TTC549 (cell line): ENCODE measurements around the gene CHMP3.
"Not testable (repeated sequence)": the region's sequence is repeated elsewhere in the genome, so short reads cannot be mapped to it uniquely, and the experiment has no call there.

Source experiments
- FAIRE-seq: peaks from 2 replicates; lab custom pipeline; 2012; peaks lifted over from hg19 to GRCh38; lab: Jason Lieb, UNC

CHMP3 gene

DNA sequence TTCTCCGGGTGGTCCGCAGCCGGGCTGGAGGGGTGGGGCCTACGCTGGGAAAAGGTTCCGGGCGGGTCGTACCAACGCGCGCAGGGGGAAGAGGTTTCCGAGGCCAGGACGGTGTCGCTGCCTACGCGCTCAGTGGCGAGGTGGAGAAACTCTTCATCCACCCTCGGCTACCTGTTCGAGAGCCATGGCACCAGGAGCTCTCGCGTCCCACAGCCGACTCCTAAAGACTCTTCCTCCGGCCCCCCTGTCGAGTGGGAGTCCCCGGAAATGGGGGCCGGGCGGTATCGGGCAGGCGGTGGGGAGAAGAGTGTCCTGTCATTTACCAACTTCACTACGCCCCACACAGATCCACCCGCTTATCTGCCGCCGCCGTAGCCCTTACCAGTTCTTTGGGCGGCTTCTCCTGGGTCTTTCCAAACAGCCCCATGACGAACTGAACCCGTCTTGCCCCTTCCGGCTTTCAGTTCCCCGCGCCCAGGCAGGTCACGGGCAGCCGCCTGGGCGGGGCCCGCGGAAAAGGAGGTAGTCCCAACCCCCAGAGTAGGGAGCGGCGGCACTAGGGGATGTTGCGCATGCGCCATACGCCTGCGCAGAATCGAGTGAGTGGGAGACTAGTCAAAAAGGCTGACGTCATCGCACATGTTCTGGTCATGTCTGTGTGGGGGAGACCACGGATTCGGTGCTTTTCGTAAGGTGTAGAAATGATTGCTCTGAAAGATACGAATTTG is at the start of gene CHMP3:
TSS of gene CHMP3 (minus strand) at position 522 of the 728 bp plus-strand sequence. CDS start at position 427, 95 bp downstream.
- peak; percentile 75 for FAIRE-seq

- no peak for FAIRE-seq
These were observed 47.6 kb upstream of the CHMP3 start for GRCh38 chr2:86610871-86611270.

- no peak for FAIRE-seq
These were observed 45.7 kb upstream of the CHMP3 start for GRCh38 chr2:86608832-86609410.

DNA sequence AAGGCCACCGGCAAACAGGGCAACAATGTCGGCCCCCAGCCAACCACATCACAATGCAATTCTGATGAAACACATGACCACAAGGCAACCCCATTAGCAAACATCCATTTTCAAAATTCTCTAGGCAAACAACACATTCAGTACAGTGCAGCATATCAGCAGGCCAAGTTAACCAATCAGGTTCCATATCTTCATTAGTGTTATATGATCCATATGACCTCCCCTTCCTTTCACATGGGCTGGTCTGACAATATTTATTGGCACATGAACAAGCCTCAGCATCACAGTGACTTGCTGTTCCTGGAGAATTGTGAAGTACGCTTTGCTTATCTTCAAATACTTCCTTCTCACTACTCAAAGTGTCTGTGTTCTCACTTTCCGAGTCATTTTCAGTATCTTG is 40.7 kb upstream of the CHMP3 start:
- FAIRE-seq: no peak

DNA sequence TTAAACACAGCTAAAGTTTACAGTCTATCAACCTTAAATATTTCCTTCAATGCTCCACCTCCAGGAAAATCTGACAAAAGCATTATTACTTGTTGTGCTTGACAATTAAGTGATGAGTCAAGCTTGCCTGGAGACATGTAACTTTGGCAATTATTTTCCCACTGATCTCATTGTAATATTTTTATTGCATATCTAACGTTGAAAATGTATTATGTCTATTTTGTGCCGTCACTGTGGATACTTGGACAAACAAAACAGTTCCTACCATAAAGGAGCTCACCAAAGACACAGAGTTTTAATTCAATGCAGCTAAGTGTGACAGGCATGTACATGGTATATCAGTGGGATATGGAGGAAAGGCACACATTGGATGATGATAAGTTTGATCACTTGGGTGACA is 35.7 kb upstream of the CHMP3 start:
- FAIRE-seq: no peak

GRCh38 chr2:86596118-86596517 is 32.9 kb upstream of the CHMP3 start:
- FAIRE-seq: no peak

- no peak for FAIRE-seq
These were observed 30.0 kb upstream of the CHMP3 start for GRCh38 chr2:86593266-86593665.

DNA sequence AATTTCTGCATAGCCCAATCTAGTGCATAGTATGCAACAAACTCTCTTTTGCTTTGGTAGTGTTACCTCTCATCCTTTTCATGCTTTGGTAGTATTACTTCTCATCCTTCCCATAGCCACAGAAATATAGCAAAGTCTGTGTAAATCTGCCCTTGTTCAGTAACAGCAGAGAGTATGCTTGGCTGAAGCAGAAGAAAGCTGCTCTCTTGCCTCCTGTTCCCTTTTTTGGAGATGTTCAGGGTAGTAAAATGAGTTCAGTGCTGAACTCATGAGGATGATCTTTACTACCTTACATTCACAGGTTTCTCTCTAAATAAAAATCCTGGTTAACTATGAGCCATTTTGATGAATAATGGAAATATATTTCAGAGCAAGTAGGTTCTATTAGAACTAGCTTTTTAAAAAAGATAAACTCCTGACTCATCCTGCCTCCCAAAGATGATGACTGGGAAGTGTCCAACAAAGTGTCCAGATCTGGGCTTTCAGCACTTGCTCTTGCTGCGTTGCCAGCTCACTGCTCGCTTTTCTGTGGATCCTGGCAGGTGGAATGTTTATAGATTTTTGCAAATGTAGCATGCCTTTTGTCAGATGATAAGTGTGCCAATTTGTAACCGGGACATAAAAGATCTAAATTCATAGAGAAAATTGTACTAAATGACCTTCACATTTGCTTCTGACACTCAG is 29.4 kb upstream of the CHMP3 start:
- FAIRE-seq: no peak

- not testable (repeated sequence) for FAIRE-seq
These were observed 26.5 kb upstream of the CHMP3 start for GRCh38 chr2:86589701-86590100.

GRCh38 chr2:86584151-86584913 is 21.1 kb upstream of the CHMP3 start:
- FAIRE-seq: no peak

- peak; percentile 43 for FAIRE-seq
These were observed 17.3 kb upstream of the CHMP3 start for GRCh38 chr2:86580560-86580959.

GRCh38 chr2:86577817-86578456 is 14.7 kb upstream of the CHMP3 start:
- no peak for FAIRE-seq

GRCh38 chr2:86570059-86570458 is 6.8 kb upstream of the CHMP3 start:
- FAIRE-seq: no peak

GRCh38 chr2:86566821-86567190 is 3.6 kb upstream of the CHMP3 start:
- FAIRE-seq: no peak

- FAIRE-seq: no peak
These were observed 3.0 kb upstream of the CHMP3 start for GRCh38 chr2:86566158-86566820.

- no peak for FAIRE-seq
These were observed 413 bp upstream of the CHMP3 start for GRCh38 chr2:86563650-86564061.

DNA sequence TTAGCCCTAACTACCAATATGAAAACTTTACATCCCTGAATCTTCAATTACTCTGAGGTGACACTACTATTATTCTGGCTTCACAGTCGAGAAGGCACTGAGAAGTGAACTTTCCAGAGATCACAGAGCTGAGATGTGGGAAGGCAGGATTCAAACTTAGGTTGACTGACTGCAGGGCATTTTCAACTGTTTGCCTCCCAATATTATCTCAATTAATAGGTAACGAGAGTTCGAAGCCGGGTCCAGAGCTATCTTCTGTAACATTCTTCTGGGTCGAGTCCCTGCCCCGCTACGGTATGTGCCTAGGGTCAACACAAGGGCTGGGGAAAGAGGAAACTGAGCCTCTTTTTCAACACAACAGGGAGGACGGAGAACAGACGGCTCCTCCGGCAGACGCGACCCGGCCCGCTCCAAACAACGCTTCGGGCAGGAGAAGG is 740 bp downstream of the CHMP3 start:
- no peak for FAIRE-seq

DNA sequence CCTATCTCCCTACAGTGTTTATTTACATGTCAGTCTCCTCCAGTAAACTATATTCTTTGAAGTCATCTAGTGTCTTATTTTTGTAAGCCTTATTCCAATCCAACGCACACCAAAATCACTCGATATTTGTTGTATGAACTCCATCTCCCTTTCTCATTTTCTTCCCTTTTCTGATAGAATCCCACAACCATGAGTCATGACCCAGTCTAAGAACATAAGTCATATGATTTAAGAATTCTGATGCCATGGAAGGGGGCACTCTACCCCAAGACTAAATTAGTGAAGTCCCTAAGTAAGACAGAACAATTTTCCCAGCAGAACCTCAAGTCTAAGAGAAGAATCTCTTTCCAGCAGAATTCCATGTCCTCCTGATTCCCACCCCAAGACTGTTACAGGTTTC is 5.4 kb downstream of the CHMP3 start:
- FAIRE-seq: no peak

DNA sequence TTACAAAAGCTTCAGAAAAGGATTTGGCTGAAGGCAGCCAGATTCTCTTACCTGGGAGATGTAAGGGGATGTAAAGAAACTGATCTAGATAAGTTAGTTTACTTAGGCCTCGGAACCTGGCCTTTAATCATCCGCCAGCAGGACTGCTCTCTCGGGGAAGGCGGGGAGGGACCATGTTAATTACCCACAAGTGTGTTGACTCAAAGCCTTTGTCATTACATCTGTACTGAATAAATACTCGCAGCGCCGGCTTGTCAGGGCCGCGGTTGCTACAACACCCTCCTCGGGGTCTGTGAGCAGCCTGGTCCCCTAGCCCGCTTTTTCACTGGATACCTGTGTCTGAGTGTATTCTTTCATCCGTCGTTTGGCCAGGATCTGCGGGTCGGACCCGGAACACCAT is 6.7 kb downstream of the CHMP3 start:
- no peak for FAIRE-seq

- FAIRE-seq: no peak
These were observed 10.4 kb downstream of the CHMP3 start for GRCh38 chr2:86552889-86553288.

DNA sequence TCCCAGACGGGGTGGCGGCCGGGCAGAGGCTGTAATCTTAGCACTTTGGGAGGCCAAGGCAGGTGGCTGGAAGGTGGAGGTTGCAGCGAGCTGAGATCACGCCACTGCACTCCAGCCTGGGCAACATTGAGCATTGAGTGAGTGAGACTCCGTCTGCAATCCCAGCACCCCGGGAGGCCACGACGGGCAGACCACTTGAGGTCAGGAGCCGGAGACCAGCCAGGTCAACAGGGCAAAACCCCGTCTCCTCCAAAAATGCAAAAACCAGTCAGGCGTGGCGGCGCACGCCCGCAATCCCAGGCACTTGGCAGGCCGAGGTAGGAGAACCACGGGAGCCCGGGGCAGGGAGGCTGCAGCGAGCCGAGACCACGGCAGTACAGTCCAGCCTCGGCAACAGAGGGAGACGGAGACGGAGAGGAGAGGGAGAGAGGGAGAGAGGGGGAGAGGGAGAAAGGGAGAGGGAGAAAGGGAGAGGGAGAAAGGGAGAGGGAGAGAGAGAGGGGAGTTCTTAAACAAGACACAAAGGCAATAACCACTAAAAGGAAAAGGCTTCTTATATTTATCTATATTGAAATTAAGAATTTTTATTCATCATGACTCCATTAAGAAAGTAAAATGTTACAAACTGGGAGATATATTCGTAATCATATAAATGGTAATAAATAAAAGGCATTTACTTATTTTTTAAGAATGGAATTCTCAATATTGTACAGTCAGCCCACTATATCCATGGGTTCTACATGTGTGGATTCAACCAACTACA is 13.1 kb downstream of the CHMP3 start:
- FAIRE-seq: not testable (repeated sequence)
